ENCODE results near the gene MSI2. TPM values are rescaled to one million over a fixed set of nuclear protein-coding genes. Genes with fewer than 3 reads are reported as not detected.

MSI2 gene
- total RNA-seq, 4 donors from 2014 or later, result 27.3 to 50.4 (median 36.8) TPM

DNA sequence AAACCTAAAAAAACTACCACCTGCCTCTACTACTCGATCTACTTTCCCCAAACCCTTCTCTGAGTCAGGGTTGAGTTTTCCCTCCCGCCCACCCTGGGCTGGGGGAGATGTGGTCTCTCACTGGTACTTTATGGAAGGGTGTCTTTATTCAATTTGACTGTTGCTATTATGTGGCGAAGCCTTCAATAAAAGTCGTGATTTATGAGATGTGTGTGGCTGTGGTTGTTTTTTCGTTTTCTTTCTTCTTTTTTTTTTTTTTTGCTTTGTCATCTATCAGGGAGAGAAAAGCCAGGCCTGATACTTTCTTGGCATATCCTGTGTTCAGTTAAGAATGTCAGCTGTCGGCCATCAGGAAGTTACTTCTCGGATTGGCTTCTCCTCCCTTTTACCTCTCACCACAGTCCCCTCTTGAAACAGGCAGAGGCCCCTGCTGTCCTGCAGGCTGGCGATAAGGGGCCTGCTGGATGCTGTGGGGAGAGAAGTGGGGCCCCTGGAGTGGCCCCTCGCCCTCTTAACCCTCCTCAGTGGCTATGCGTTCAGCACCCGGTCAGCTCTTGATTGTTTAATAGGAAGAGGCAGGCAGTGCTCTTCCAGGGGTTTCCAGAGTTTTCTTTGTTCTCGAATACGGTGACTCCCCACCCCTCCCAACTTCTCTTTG lies 123.0 kb downstream of the MSI2 start:
- peaks cover 0 to 9% (median 0%) of the 10 kb centered on the region in 3 donors for H3K9me3 ChIP-seq
- 48 to 55% methylated on average over 8 to 12 of the region's 13 CpGs for WGBS, 2 donors (ENCODE audit: low coverage in 1 of 2)
- ATAC-seq, result peak; percentile 36
- H3K4me3 ChIP-seq, result no peak overlapping the region
- H3K27ac ChIP-seq, result no peak overlapping the region
- TF ChIP-seq, protein P1, sequence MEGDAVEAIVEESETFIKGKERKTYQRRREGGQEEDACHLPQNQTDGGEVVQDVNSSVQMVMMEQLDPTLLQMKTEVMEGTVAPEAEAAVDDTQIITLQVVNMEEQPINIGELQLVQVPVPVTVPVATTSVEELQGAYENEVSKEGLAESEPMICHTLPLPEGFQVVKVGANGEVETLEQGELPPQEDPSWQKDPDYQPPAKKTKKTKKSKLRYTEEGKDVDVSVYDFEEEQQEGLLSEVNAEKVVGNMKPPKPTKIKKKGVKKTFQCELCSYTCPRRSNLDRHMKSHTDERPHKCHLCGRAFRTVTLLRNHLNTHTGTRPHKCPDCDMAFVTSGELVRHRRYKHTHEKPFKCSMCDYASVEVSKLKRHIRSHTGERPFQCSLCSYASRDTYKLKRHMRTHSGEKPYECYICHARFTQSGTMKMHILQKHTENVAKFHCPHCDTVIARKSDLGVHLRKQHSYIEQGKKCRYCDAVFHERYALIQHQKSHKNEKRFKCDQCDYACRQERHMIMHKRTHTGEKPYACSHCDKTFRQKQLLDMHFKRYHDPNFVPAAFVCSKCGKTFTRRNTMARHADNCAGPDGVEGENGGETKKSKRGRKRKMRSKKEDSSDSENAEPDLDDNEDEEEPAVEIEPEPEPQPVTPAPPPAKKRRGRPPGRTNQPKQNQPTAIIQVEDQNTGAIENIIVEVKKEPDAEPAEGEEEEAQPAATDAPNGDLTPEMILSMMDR (IDR thresholded peaks at IDR 0.05), result no peak
- TF ChIP-seq POLR2A (IDR thresholded peaks at IDR 0.05) (no peak), POLR2AphosphoS5 (IDR thresholded peaks at IDR 0.05) (no peak), EP300 (IDR thresholded peaks at IDR 0.05) (no peak)
- peaks cover 0 to 3% (median 0%) of the 10 kb centered on the region in 3 donors for H3K4me1 ChIP-seq
- peaks cover 0 to 5% of the 10 kb centered on the region in 2 donors for H3K36me3 ChIP-seq
- no peaks in the 10 kb centered on the region for H3K27me3 ChIP-seq

DNA sequence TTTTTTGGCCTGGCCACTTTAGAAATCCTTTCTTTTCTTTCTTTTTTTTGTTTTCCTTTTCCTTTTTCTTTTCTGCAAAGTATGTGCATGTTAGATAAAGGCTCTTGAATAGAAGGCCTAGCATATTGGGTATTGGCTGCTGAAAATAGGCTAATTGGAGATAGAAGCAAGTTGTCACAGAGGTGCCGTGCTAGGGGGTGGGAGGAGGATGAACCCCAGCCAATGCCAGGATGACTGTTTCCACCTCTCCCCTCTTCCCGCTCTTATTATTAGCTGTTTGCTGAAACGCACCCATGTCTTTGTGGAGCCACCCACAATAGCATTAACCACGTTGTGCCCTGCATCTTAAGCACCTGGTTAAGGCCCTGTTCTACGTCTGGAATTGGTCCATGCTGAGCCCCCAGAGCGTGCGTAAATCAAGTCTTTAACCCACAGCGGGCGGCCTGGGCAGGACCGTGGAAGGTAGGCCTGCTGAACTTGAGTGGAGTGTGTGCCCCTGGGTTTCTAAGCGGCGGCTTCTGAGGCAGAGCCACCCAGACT lies 123.6 kb downstream of the MSI2 start:
- Histone ChIP-seq H3K36me3 (peaks cover 0 to 5% of the 10 kb centered on the region in 2 donors), H3K27ac (no peak overlapping the region), H3K9me3 (peaks cover 0 to 9% (median 0%) of the 10 kb centered on the region in 3 donors), H3K27me3 (no peaks in the 10 kb centered on the region), H3K4me3 (no peak overlapping the region), H3K4me1 (peaks cover 0 to 3% (median 0%) of the 10 kb centered on the region in 3 donors)
- 80 to 84% methylated on average over 1 to 8 of the region's 12 CpGs for WGBS, 2 donors (ENCODE audit: low coverage in 1 of 2)
- no peak for ATAC-seq
- TF ChIP-seq, protein P1 (IDR thresholded peaks at IDR 0.05), result no peak
- TF ChIP-seq POLR2A (IDR thresholded peaks at IDR 0.05) (no peak), EP300 (IDR thresholded peaks at IDR 0.05) (no peak), POLR2AphosphoS5 (IDR thresholded peaks at IDR 0.05) (no peak)

DNA sequence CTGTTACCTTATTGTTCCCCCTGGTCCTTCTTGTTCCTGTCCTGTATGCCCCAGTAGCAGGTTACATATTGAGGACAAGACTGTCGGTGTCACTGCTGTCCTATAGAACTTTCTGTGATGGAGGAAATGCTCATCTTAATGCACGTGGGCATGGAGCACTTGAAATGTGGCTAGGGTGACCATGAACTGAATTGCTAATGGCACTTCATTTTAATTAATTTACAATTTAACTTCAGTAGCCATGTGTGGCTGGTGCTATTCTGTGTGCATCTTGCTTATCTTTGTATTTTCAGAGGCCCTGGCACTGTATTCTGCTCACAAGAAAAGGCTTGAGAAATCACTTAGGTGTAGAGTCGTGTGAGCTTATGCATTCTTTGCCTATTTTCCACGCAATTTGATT lies 125.2 kb downstream of the MSI2 start:
- Histone ChIP-seq H3K27me3 (no peaks in the 10 kb centered on the region), H3K4me3 (no peak overlapping the region), H3K4me1 (peaks cover 0 to 3% (median 0%) of the 10 kb centered on the region in 3 donors), H3K9me3 (peaks cover 0 to 9% (median 0%) of the 10 kb centered on the region in 3 donors), H3K27ac (no peak overlapping the region), H3K36me3 (peaks cover 0 to 5% of the 10 kb centered on the region in 2 donors)
- TF ChIP-seq POLR2AphosphoS5 (IDR thresholded peaks at IDR 0.05) (no peak), POLR2A (IDR thresholded peaks at IDR 0.05) (no peak), EP300 (IDR thresholded peaks at IDR 0.05) (no peak)
- TF ChIP-seq, protein P1 (IDR thresholded peaks at IDR 0.05), result no peak
- no peak for ATAC-seq
- WGBS, 2 donors (ENCODE audit: low coverage in 1 of 2), result 96 to 100% methylated on average over 2 to 4 of the region's 4 CpGs

DNA sequence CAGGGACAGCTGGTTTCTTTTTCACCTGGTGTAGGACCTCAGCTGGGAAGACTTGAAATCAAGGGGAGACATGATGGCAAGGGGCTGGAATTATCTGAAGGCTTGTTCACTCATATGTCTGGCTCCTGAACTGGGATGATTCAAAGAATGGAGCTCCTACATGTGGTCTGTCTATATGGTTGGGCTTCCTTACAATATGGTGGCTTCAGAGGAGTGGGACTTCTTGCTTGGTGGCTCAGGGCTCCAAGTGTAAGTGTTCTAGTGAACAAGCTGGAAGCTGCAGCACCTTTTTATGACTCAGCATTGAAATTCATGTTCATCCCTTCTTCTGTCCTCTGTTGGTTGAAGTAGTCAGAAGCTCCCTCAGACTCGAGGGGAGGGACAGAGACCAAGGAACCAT lies 127.9 kb downstream of the MSI2 start:
- ATAC-seq, result no peak
- peaks cover 0 to 5% of the 10 kb centered on the region in 2 donors for H3K36me3 ChIP-seq
- peaks cover 0 to 3% (median 0%) of the 10 kb centered on the region in 3 donors for H3K4me1 ChIP-seq
- H3K4me3 ChIP-seq, result no peak overlapping the region
- H3K27me3 ChIP-seq, result no peaks in the 10 kb centered on the region
- no peak overlapping the region for H3K27ac ChIP-seq
- TF ChIP-seq, protein P1 (IDR thresholded peaks at IDR 0.05), result no peak
- TF ChIP-seq POLR2AphosphoS5 (IDR thresholded peaks at IDR 0.05) (no peak), POLR2A (IDR thresholded peaks at IDR 0.05) (no peak), EP300 (IDR thresholded peaks at IDR 0.05) (no peak)
- peaks cover 0 to 26% (median 0%) of the 10 kb centered on the region in 3 donors for H3K9me3 ChIP-seq
- WGBS, 2 donors (ENCODE audit: low coverage in 1 of 2), result 100% methylated on average over 1 of the region's 1 CpG; no CpG with 5 or more reads in 1 of the 2 donors

DNA sequence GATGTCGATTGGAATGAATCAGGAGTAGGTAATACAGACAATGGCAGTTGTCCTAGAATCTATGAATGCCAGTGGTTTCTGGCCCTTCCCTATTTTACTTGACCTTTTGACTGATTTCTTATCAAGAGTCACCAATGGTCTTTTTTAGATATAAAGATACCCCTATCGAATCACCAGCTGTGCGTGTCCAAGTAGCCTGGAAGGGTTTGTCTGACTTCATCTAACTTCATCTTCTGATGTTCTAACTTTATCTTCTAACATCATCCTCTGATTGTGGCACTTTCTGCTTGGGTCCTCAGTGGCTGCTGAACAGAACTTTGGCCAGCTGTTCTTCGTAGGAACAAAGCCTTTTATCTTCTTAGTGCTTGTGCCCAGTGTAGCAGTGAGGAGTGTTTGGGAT lies 129.7 kb downstream of the MSI2 start:
- 96 to 100% methylated on average over 4 of the region's 4 CpGs for WGBS, 2 donors (ENCODE audit: low coverage in 1 of 2)
- ATAC-seq, result no peak

More for the DNA sequence above, 129.7 kb downstream of the MSI2 start:
- Histone ChIP-seq H3K27ac (no peak overlapping the region), H3K9me3 (peaks cover 0 to 26% (median 0%) of the 10 kb centered on the region in 3 donors), H3K36me3 (peaks cover 0 to 5% of the 10 kb centered on the region in 2 donors), H3K27me3 (no peaks in the 10 kb centered on the region), H3K4me3 (no peak overlapping the region), H3K4me1 (no peaks in the 10 kb centered on the region)
- TF ChIP-seq EP300 (IDR thresholded peaks at IDR 0.05) (no peak), POLR2A (IDR thresholded peaks at IDR 0.05) (no peak), POLR2AphosphoS5 (IDR thresholded peaks at IDR 0.05) (no peak)
- TF ChIP-seq, protein P1 (IDR thresholded peaks at IDR 0.05), result no peak

Measured in gastroesophageal sphincter (tissue), 4 donors.